HG02623 (cell line): ENCODE results near the gene ERC2.
A peak's percentile ranks its signal among the peaks of the same experiment; 100 is the strongest.

Experiments
- ATAC-seq: cut with Tn5 transposase; IDR thresholded peaks from one replicate; pipeline ENCODE4 v1.9.1; 2021; ENCODE audit warnings: moderate library complexity; ENCODE audit not compliant: unreplicated experiment

The ERC2 gene

DNA sequence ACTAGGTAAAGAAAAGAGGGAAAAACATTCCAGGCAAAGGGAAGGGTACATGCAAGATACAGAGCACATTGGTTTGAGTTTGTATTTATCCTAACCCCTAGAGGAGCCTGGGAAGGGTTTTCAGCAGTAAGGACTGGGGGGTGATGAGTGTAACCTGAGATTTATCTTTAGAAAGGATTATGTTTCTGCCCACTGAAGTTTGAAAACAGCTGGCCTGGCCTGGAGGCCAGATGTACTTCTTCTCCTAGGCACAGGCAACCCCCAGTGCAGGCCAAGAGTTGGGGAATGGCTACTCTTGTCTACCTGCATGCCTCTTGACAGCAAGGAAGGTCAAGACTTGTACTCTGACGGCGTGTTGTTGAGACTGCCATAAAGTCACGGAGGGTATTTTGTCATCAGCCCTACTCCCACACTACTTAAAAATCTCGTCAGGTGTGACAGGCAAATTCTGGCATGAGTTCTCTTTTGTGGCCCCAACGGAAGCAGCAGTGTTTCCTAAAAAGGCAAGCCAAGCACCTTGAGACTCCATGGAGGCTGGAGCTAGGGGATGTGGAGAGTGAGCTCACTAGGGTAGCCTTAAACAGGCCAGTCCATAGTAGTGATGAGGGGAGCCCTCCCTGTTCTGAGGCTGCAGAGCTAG lies 739.7 kb downstream of the ERC2 start:
- ATAC-seq = no peak

DNA sequence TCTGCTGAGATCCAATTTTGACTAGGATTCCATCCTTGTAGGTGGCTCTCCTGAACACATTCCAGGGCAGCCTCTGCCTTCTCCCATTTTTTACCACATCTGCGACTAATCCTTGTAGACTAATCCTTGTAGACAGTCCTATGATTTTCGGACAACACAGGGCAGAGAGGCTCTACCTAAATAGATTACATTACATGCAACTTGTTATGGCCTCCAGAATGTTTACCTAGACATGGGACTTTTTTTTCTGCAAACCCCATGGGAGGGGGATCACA lies 741.8 kb downstream of the ERC2 start:
- no peak for ATAC-seq

DNA sequence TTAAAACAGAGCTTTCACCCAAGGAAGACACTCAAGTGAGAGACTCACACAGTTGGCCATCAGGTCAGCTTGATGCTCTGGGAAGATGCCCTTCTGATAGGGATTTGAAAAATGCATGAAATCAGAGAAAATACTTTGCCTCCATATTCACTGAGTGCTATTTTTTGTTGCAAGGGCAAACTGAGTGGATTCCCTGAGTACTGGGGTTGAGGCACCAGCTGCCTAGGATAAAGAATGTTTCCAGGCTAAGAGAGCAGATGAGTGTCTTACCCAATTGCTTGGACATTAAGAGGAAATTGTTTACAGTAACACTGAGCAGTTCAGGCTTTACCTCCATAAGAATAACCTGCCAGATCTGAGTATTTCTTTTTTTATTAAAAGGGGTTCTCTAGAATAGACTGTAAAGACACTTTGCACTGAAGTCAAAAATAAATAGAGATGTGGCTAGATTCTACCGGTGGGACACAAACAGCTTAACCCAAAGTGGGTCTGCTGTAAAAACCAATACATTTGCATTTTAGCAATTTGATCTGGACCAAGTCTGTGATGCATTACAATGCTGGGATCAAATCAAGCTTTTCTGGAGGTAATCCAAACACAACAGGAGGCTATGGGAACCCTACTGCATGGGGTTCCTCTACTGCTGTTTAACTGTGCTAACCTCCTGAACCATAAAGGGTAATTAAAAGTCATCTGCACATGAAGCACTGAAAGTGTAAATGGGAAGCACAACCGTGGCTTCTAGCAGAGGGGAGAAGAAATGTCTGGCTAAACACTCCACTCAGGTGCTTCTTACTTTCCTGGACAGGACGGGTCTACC lies 742.4 kb downstream of the ERC2 start:
- no peak for ATAC-seq

GRCh38 chr3:55724821-55725220 lies 743.4 kb downstream of the ERC2 start:
- peak; percentile 71 for ATAC-seq

GRCh38 chr3:55724407-55724784 lies 743.9 kb downstream of the ERC2 start:
- ATAC-seq = no peak

GRCh38 chr3:55723653-55724406 lies 744.4 kb downstream of the ERC2 start:
- ATAC-seq = no peak

- ATAC-seq = no peak
Measured at GRCh38 chr3:55721716-55722484, 746.4 kb downstream of the ERC2 start.

DNA sequence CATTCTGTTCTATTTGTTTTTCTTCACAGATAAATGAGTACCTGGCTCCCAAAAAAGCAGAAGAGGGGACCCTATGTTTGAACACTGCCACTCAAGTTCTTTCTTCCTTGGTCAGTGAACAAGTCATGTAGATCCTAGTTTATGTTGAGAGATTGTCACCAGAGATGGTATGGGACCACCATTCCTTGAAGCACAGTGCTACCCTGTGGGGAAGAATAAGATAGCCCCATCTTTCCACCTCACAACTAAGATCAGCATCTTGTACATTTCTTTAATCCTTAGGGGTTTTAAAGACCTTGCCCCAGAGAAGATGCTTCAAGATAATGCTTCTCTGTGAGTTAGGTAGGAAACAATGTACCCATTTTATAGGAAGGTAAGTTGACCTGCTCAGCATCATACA lies 747.7 kb downstream of the ERC2 start:
- ATAC-seq = no peak

DNA sequence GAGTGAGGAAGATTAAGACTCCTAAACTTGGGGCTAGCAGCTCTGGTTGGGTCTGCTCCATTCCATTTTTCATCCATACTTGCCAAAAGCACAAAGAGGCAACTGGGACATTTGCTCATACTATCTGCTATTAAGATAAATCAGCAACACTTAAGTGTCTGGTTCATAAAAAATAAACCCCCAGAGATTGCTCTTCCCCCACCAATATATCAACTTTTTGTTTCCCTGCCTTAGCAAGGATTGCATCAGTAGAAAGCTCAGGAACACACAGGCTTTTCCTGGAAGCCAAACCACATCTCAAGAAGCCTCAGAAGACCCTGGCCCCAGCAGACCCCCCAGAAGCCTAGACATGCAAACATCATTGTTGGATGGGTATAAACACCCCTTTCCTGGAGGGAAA lies 748.8 kb downstream of the ERC2 start:
- no peak for ATAC-seq

DNA sequence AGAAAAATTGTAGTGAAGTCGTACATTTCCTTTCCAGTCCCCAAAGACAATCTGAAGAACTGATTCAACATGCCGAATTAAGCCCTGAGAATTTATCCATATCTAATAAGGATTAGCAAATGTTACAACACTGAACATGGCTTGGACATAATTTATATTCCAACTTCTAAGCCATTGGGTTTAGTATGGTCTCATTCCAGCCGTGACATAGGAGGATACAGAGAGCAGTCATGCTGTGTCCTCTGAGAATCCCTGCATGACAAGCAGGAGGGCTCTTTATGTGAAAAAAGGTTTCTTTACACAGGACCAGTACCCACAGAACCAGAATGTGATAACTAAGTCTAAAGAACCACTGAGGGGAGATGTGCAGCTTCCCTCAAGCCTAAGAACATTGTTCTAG lies 749.3 kb downstream of the ERC2 start:
- no peak for ATAC-seq

- ATAC-seq = no peak
Measured at GRCh38 chr3:55718521-55718921, 749.7 kb downstream of the ERC2 start.

- ATAC-seq = no peak
Measured at GRCh38 chr3:55718074-55718473, 750.2 kb downstream of the ERC2 start.

- ATAC-seq = no peak
Measured at GRCh38 chr3:55717481-55717880, 750.8 kb downstream of the ERC2 start.

DNA sequence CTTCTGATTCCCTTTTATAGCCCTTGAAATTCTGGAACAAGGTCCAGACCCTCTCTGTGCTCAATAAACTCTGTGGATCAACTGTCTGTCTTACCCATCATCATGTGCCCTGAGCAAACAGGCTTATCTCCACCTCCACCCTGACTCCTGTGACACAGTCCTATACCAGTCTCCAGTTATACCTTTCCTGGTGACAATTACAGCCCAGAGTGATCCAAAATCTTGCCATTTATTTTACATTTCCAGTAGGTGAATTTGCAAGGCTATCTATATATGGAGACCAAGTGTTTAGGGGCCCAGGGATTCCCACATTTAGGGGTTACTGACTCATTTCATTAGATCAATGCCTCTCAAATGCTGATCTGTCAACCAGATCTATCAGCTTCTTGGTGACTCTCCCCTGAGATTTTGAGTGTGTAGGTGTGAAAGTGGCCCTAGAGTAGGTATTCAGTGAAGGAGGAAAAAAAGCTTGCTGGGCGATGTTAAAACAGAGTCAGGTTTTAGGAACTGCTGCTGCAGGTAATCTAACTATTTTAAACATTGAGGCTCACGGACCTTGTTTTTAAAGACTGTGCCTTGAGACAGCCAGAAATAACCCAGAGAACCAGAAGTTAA lies 751.5 kb downstream of the ERC2 start:
- ATAC-seq = no peak

DNA sequence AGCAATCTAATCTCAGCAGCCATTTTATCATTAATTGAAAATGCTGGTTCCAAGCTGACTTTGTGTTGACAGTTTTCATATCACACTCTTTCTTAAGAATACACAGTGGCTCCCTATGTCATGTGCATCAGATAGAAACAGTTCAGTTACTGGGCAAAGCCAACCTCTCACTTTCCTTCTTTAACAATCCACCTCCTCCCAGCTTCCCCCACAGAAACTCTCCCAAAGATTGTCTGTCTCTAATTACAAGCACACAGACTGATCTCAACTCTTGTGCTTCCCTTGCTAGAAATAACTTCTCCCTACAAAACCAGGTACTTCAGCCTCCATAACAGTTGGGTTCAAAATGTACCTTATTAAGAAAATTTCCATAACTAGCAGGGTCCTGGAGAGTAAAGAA lies 752.2 kb downstream of the ERC2 start:
- no peak for ATAC-seq

DNA sequence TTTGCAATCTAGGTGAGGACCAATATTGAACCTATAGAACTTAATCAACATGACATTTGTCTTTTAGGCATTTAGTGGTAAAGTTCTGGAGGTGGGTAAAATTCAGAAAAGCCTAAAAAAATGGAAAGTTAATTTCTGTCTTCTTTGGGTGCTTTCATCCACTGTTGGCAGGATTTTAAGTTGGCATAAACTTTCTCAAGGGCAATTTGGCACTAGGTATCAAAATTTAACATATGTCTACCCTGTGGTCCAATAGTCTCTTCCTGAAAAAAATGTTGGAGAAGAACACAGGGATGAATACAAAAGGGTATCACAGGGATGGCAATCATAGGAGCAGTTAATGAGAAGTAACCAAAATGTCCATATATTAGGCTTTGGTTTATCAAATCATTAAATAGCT lies 754.2 kb downstream of the ERC2 start:
- no peak for ATAC-seq

- no peak for ATAC-seq
Measured at GRCh38 chr3:55711646-55712045, 756.6 kb downstream of the ERC2 start.

DNA sequence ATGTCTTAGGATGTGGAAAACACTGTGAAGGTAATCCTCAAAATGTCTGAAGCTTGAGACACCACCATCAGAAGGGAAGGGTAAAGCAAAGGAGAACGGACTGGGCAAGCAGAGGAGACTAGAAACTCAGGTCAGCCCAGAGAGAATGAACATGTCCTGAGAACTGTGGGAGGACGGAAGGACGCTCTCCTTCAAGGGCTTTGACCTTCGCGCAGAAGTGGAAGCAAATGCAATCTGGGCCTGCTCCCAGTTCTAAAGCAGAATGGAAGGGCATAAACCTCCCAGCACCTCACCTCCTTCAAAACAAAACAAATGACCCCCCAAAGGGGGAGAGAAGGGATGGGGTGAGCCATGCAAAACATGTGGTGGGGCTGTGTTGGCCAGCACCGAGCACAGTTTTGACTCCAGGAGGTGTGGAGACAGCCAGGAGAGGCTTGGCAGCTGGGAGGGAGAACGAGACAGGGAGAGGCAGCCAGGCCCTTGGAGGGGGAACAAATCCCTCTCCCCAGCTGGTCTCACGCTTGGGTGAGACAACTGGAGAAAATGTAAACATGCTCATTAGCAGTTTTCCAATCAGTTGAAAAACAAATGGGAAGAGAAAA lies 758.8 kb downstream of the ERC2 start:
- ATAC-seq = no peak

DNA sequence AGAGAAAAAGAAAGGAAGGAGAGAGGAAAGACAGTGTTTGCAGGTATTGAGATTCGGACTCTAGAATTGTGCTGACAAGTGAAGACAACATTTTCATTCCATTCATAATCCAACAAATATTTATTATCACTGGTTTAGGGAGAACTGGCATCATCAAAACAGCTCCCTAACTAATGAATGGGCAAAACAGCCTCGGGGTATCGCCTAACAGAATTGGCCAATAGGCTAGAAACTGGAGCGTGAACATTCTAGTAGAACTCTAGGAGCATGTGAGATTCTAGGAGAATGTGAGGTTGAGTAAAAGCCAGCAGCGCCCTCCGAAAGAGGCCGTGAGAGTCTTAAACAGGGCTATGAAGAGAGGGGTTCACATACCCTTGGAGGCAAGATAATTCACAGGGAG lies 759.3 kb downstream of the ERC2 start:
- ATAC-seq = no peak

DNA sequence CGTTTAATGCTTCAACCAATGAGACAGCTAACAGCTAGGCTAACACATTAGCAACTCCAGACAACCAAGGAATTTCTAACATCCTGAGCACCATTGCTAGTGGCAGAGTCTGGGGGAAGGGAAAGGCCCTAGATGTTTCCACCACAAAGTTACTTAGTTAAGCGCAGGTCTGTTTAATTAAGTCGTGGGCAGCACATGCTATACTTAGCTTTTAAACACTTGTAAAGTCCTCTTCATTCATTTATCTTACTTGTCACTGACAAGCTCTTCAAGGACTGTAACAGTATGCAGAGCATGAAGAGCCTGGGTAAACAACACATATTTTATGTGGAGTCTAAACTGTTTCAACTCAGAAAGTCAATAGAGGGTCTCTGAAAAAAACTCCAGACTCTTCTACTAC lies 760.0 kb downstream of the ERC2 start:
- no peak for ATAC-seq

DNA sequence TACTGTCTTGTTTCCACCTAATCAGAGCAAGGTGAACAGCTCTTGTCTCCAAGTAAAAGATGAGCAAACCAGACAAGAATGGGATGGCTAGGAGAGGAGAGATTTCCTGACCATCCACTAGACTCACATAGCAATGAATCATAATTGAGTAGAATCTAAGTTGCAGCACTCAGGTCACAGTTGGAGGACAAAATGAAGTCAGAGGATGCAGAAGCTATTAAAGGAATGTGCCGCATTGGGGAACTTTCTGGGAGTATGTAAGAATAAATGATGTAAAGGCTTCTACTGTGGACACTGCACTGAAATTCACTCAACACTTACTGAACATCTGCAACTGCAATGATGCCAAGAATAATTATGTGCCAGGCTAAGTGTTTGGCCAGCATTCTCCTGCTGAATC lies 763.7 kb downstream of the ERC2 start:
- no peak for ATAC-seq
